HepG2 (cell line): ENCODE measurements around the gene SCRN3. TPM values are rescaled to one million over a fixed set of nuclear protein-coding genes. Genes with fewer than 3 reads are reported as not detected.

ENCODE experiments used
- AHDC1 ChIP-seq: sonication (generic); formaldehyde crosslinking; IDR thresholded peaks from 2 replicates; pipeline ENCODE4 v1.5.1; 2020; ENCODE audit warnings: mild to moderate bottlenecking, missing genetic modification reagents, borderline replicate concordance
- GATAD1 ChIP-seq: IDR thresholded peaks from 2 replicates; pipeline ENCODE4 v1.6.1; 2016; ENCODE audit warnings: missing genetic modification reagents, missing compliant biosample characterization
- GATAD2A ChIP-seq: IDR thresholded peaks from 2 replicates; pipeline ENCODE4 v1.6.1; 2016
- MIER3 ChIP-seq: IDR thresholded peaks from 2 replicates; pipeline ENCODE4 v1.6.1; 2016; ENCODE audit warnings: missing compliant biosample characterization, borderline replicate concordance
- polyA plus RNA-seq, 8 experiments: library from polyadenylated mRNA; depleted of rRNA in 3 of 8; stranded (reverse) in 7 of 8; unstranded in 1 of 8; fragments of >200 nt; fragmentation: Illumina TruSeq in 4 of 8; extraction: Trizol in 4 of 8; gene quantifications; 2 replicates each; pipeline versions ENCODE4 v1.2.1 to v1.2.3, GENCODE V29; 2011 to 2016; ENCODE audit warnings: low read depth in 4 of 8, missing spikeins in 1 of 8, mixed read lengths in 1 of 8; ENCODE audit not compliant: insufficient read depth in 1 of 8
- total RNA-seq, 5 experiments: library from RNA; depleted of rRNA; stranded (reverse); fragments of >200 nt; fragmentation: Illumina TruSeq; extraction: Trizol; gene quantifications; 2 replicates each; pipeline ENCODE4 v1.2.3, GENCODE V29; 2016; ENCODE audit warnings: low read depth in 1 of 5
- TF ChIP-seq, protein P1 (sequence below): sonication (generic); formaldehyde crosslinking; conservative IDR thresholded peaks from 2 replicates; pipeline ENCODE4 v1.4.0; 2020; ENCODE audit warnings: mild to moderate bottlenecking, missing genetic modification reagents, moderate library complexity
- TF ChIP-seq, protein P2 (sequence below): IDR thresholded peaks from 2 replicates; pipeline ENCODE4 v1.6.1; 2016; ENCODE audit warnings: low read depth, missing genetic modification reagents, missing compliant biosample characterization
- TF ChIP-seq, protein P3 (sequence below): sonication (generic); formaldehyde crosslinking; IDR thresholded peaks from 2 replicates; pipeline ENCODE4 v1.4.0; 2020; ENCODE audit warnings: missing genetic modification reagents, borderline replicate concordance
- TF ChIP-seq, protein P4 (sequence below), 2 experiments: sonication (generic) in 1 of 2; formaldehyde crosslinking in 1 of 2; IDR thresholded peaks; 2 replicates each; pipeline versions ENCODE4 v1.4.0 to v1.6.1; 2018 to 2020; ENCODE audit warnings: missing genetic modification reagents in 2 of 2, borderline replicate concordance in 1 of 2, low read depth in 1 of 2, mild to moderate bottlenecking in 1 of 2, missing biosample characterization in 1 of 2

SCRN3 gene
- total and polyA plus RNA-seq, 2 of the 13 experiments (the other 11 are each of a cell fraction or from before 2014, with no cell fraction given) = 6.6 to 11.3 TPM

GRCh38 chr2:174428214-174428613, 32.7 kb downstream of the SCRN3 start (continued):
- TF ChIP-seq, protein P1, sequence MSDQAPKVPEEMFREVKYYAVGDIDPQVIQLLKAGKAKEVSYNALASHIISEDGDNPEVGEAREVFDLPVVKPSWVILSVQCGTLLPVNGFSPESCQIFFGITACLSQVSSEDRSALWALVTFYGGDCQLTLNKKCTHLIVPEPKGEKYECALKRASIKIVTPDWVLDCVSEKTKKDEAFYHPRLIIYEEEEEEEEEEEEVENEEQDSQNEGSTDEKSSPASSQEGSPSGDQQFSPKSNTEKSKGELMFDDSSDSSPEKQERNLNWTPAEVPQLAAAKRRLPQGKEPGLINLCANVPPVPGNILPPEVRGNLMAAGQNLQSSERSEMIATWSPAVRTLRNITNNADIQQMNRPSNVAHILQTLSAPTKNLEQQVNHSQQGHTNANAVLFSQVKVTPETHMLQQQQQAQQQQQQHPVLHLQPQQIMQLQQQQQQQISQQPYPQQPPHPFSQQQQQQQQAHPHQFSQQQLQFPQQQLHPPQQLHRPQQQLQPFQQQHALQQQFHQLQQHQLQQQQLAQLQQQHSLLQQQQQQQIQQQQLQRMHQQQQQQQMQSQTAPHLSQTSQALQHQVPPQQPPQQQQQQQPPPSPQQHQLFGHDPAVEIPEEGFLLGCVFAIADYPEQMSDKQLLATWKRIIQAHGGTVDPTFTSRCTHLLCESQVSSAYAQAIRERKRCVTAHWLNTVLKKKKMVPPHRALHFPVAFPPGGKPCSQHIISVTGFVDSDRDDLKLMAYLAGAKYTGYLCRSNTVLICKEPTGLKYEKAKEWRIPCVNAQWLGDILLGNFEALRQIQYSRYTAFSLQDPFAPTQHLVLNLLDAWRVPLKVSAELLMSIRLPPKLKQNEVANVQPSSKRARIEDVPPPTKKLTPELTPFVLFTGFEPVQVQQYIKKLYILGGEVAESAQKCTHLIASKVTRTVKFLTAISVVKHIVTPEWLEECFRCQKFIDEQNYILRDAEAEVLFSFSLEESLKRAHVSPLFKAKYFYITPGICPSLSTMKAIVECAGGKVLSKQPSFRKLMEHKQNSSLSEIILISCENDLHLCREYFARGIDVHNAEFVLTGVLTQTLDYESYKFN (CRISPR knock-in tag) = peak; percentile 72
- TF ChIP-seq GATAD2A (CRISPR knock-in tag) = peak; percentile 64
- TF ChIP-seq, protein P2, sequence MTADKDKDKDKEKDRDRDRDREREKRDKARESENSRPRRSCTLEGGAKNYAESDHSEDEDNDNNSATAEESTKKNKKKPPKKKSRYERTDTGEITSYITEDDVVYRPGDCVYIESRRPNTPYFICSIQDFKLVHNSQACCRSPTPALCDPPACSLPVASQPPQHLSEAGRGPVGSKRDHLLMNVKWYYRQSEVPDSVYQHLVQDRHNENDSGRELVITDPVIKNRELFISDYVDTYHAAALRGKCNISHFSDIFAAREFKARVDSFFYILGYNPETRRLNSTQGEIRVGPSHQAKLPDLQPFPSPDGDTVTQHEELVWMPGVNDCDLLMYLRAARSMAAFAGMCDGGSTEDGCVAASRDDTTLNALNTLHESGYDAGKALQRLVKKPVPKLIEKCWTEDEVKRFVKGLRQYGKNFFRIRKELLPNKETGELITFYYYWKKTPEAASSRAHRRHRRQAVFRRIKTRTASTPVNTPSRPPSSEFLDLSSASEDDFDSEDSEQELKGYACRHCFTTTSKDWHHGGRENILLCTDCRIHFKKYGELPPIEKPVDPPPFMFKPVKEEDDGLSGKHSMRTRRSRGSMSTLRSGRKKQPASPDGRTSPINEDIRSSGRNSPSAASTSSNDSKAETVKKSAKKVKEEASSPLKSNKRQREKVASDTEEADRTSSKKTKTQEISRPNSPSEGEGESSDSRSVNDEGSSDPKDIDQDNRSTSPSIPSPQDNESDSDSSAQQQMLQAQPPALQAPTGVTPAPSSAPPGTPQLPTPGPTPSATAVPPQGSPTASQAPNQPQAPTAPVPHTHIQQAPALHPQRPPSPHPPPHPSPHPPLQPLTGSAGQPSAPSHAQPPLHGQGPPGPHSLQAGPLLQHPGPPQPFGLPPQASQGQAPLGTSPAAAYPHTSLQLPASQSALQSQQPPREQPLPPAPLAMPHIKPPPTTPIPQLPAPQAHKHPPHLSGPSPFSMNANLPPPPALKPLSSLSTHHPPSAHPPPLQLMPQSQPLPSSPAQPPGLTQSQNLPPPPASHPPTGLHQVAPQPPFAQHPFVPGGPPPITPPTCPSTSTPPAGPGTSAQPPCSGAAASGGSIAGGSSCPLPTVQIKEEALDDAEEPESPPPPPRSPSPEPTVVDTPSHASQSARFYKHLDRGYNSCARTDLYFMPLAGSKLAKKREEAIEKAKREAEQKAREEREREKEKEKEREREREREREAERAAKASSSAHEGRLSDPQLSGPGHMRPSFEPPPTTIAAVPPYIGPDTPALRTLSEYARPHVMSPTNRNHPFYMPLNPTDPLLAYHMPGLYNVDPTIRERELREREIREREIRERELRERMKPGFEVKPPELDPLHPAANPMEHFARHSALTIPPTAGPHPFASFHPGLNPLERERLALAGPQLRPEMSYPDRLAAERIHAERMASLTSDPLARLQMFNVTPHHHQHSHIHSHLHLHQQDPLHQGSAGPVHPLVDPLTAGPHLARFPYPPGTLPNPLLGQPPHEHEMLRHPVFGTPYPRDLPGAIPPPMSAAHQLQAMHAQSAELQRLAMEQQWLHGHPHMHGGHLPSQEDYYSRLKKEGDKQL = 0 out of 2 replicates have a peak, but pooled peaks have one; percentile 62
- peak; percentile 50; the same call in 1 of the 2 replicates for TF ChIP-seq MIER3 (CRISPR knock-in tag)
- TF ChIP-seq, protein P3, sequence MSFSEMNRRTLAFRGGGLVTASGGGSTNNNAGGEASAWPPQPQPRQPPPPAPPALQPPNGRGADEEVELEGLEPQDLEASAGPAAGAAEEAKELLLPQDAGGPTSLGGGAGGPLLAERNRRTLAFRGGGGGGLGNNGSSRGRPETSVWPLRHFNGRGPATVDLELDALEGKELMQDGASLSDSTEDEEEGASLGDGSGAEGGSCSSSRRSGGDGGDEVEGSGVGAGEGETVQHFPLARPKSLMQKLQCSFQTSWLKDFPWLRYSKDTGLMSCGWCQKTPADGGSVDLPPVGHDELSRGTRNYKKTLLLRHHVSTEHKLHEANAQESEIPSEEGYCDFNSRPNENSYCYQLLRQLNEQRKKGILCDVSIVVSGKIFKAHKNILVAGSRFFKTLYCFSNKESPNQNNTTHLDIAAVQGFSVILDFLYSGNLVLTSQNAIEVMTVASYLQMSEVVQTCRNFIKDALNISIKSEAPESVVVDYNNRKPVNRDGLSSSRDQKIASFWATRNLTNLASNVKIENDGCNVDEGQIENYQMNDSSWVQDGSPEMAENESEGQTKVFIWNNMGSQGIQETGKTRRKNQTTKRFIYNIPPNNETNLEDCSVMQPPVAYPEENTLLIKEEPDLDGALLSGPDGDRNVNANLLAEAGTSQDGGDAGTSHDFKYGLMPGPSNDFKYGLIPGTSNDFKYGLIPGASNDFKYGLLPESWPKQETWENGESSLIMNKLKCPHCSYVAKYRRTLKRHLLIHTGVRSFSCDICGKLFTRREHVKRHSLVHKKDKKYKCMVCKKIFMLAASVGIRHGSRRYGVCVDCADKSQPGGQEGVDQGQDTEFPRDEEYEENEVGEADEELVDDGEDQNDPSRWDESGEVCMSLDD = no peak
- TF ChIP-seq, protein P4, sequence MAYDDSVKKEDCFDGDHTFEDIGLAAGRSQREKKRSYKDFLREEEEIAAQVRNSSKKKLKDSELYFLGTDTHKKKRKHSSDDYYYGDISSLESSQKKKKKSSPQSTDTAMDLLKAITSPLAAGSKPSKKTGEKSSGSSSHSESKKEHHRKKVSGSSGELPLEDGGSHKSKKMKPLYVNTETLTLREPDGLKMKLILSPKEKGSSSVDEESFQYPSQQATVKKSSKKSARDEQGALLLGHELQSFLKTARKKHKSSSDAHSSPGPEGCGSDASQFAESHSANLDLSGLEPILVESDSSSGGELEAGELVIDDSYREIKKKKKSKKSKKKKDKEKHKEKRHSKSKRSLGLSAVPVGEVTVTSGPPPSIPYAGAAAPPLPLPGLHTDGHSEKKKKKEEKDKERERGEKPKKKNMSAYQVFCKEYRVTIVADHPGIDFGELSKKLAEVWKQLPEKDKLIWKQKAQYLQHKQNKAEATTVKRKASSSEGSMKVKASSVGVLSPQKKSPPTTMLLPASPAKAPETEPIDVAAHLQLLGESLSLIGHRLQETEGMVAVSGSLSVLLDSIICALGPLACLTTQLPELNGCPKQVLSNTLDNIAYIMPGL (CRISPR knock-in tag; IDR thresholded peaks at IDR 0.05; ENCODE audit: borderline replicate concordance in 1 of 2, low read depth in 1 of 2) = no peak
- TF ChIP-seq GATAD1 (CRISPR knock-in tag) = no peak
- TF ChIP-seq AHDC1 (CRISPR knock-in tag) = peak; percentile 79; the same call in 1 of the 2 replicates
